GM23248 (cell line): ENCODE results near the gene ERCC2. TPM values are rescaled to one million over a fixed set of nuclear protein-coding genes. Genes with fewer than 3 reads are reported as not detected.

ENCODE experiments used
- DNase-seq: peaks from one replicate; pipeline ENCODE4 v3.0.0-alpha.2; 2015
- H2AFZ ChIP-seq: fragments of 200-600 bp; sonication (generic); 2 replicates; pipeline ENCODE4 v1.6.1; 2016; ENCODE audit warnings: antibody characterized with exemption
- H3F3A ChIP-seq: fragments of 200-600 bp; sonication (generic); 2 replicates; pipeline ENCODE4 v1.6.1; 2016; ENCODE audit warnings: mild to moderate bottlenecking, antibody characterized with exemption, mixed run types; ENCODE audit not compliant: insufficient read depth
- H3K27ac ChIP-seq: fragments of 200-600 bp; sonication (generic); 2 replicates; pipeline ENCODE4 v1.5.1; 2016; ENCODE audit warnings: mild to moderate bottlenecking
- H3K27me3 ChIP-seq: fragments of 200-600 bp; sonication (generic); replicated peaks from 2 replicates; pipeline ENCODE4 v1.6.1; 2016; ENCODE audit warnings: mild to moderate bottlenecking; ENCODE audit not compliant: insufficient read depth
- H3K36me3 ChIP-seq: fragments of 200-600 bp; sonication (generic); 2 replicates; pipeline ENCODE4 v1.6.1; 2016; ENCODE audit warnings: low read depth, mild to moderate bottlenecking
- H3K4me1 ChIP-seq: fragments of 200-600 bp; sonication (generic); 2 replicates; pipeline ENCODE4 v1.6.1; 2016; ENCODE audit warnings: mild to moderate bottlenecking; ENCODE audit not compliant: insufficient read depth
- H3K4me2 ChIP-seq: fragments of 200-600 bp; sonication (generic); one replicate; pipeline ENCODE4 v1.6.1; 2016; ENCODE audit warnings: mild to moderate bottlenecking; ENCODE audit not compliant: unreplicated experiment
- H3K4me3 ChIP-seq: fragments of 200-600 bp; sonication (generic); 2 replicates; pipeline ENCODE4 v1.5.1; 2016; ENCODE audit warnings: mild to moderate bottlenecking
- H3K79me2 ChIP-seq: fragments of 200-600 bp; sonication (generic); 2 replicates; pipeline ENCODE4 v1.6.1; 2016; ENCODE audit warnings: mild to moderate bottlenecking; ENCODE audit not compliant: insufficient read depth
- H3K9ac ChIP-seq: fragments of 200-600 bp; sonication (generic); 2 replicates; pipeline ENCODE4 v1.6.1; 2016; ENCODE audit warnings: mild to moderate bottlenecking
- H3K9me2 ChIP-seq: fragments of 200-600 bp; sonication (generic); 2 replicates; pipeline ENCODE4 v1.6.1; 2016; ENCODE audit warnings: mixed run types, mild to moderate bottlenecking, moderate library complexity; ENCODE audit not compliant: insufficient read depth
- H3K9me3 ChIP-seq: fragments of 200-600 bp; sonication (generic); one replicate; pipeline ENCODE4 v1.6.1; 2017; ENCODE audit warnings: low read depth
- H4K20me1 ChIP-seq: fragments of 200-600 bp; sonication (generic); 2 replicates; pipeline ENCODE4 v1.6.0; 2016; ENCODE audit not compliant: insufficient read depth
- EZH2 ChIP-seq: fragments of 200-600 bp; sonication (generic); IDR thresholded peaks from 2 replicates; pipeline ENCODE4 v1.6.1; 2018; ENCODE audit warnings: antibody characterized with exemption, mild to moderate bottlenecking; ENCODE audit not compliant: insufficient read depth, poor library complexity, severe bottlenecking
- EZH2phosphoT487 ChIP-seq: fragments of 200-600 bp; sonication (generic); IDR thresholded peaks from 2 replicates; pipeline ENCODE4 v1.6.1; 2018; ENCODE audit warnings: antibody characterized with exemption, moderate library complexity, mild to moderate bottlenecking, low read depth; ENCODE audit not compliant: insufficient read depth
- WGBS, 2 experiments: methylation state at CpG; one replicate each; pipeline ENCODE4 v1.1.6; 2015 to 2017; ENCODE audit warnings: low lambda C conversion rate in 2 of 2, low coverage in 1 of 2; ENCODE audit errors: missing lambda C conversion rate in 2 of 2; 5-methylcytosine and 5-hydroxymethylcytosine counted together
- in situ Hi-C: fragments of 300-500 bp; cut with MboI; formaldehyde crosslinking; loops from 2 replicates; pipeline ENCODE4 v1.15.0; 2020
- polyA plus RNA-seq: library from polyadenylated mRNA; unstranded; fragments of >200 nt; fragmentation: Nextera tagmentation; extraction: Ambion mirVana; gene quantifications from 2 replicates; pipeline ENCODE4 v1.2.1, GENCODE V29; 2016
- total RNA-seq: library from RNA; depleted of rRNA; stranded (reverse); fragments of >200 nt; shearing (Covaris generic); gene quantifications from 2 replicates; pipeline ENCODE4 v1.2.3, GENCODE V29; 2014

Gene ERCC2
- total and polyA plus RNA-seq, 2 experiments from 2014 or later = 13.7 to 32.3 TPM

GRCh38 chr19:45350477-45351058 is 19.8 kb downstream of the ERCC2 start:
- no peaks in the 10 kb centered on the region for H3K4me1 ChIP-seq
- WGBS, 2 experiments = 35 to 92% methylated on average over 2 to 17 of the region's 17 CpGs
- H3K4me2 ChIP-seq = no peak overlapping the region
- TF ChIP-seq EZH2 (no peak), EZH2phosphoT487 (no peak)
- no peak overlapping the region for H3K4me3 ChIP-seq
- in situ Hi-C loops = no loop called here
- H3K36me3 ChIP-seq = peaks cover 3% of the 10 kb centered on the region; the same call in 1 of the 2 replicates
- no peak for DNase-seq
- H3K27ac ChIP-seq = no peak overlapping the region
- no peak overlapping the region for H3K9ac ChIP-seq
- H4K20me1 ChIP-seq = no peaks in the 10 kb centered on the region
- no peaks in the 10 kb centered on the region for H3K27me3 ChIP-seq
- no peaks in the 10 kb centered on the region for H3K9me2 ChIP-seq
- no peaks in the 10 kb centered on the region for H3K9me3 ChIP-seq
- H3F3A ChIP-seq = no peaks in the 10 kb centered on the region
- no peak overlapping the region for H2AFZ ChIP-seq
- no peaks in the 10 kb centered on the region for H3K79me2 ChIP-seq

- Histone ChIP-seq H3K9me2 (no peaks in the 10 kb centered on the region), H3K4me3 (no peak overlapping the region), H3K9ac (no peak overlapping the region), H3K27ac (no peak overlapping the region), H3K79me2 (no peaks in the 10 kb centered on the region), H3K36me3 (no peaks in the 10 kb centered on the region; the same call in 1 of the 2 replicates), H4K20me1 (no peaks in the 10 kb centered on the region), H3F3A (no peaks in the 10 kb centered on the region), H2AFZ (no peak overlapping the region), H3K9me3 (no peaks in the 10 kb centered on the region), H3K4me2 (no peak overlapping the region), H3K27me3 (no peaks in the 10 kb centered on the region), H3K4me1 (no peaks in the 10 kb centered on the region)
- WGBS, 2 experiments = 90 to 97% methylated on average over 6 to 17 of the region's 17 CpGs
- TF ChIP-seq EZH2 (no peak), EZH2phosphoT487 (no peak)
- no peak for DNase-seq
- in situ Hi-C loops = no loop called here
These were observed 20.9 kb downstream of the ERCC2 start for GRCh38 chr19:45349430-45349941.

GRCh38 chr19:45349126-45349415 is 21.3 kb downstream of the ERCC2 start:
- Histone ChIP-seq H3K9ac (no peak overlapping the region), H3F3A (no peaks in the 10 kb centered on the region), H3K27me3 (no peaks in the 10 kb centered on the region), H4K20me1 (no peaks in the 10 kb centered on the region), H3K36me3 (no peaks in the 10 kb centered on the region; the same call in 1 of the 2 replicates), H3K79me2 (no peaks in the 10 kb centered on the region), H3K4me3 (no peak overlapping the region), H3K9me2 (no peaks in the 10 kb centered on the region), H3K9me3 (no peaks in the 10 kb centered on the region), H3K4me2 (no peak overlapping the region), H3K4me1 (no peaks in the 10 kb centered on the region), H3K27ac (no peak overlapping the region), H2AFZ (no peak overlapping the region)
- WGBS, 2 experiments = 33 to 42% methylated on average over 3 of the region's 3 CpGs
- DNase-seq = no peak
- in situ Hi-C loops = no loop called here
- TF ChIP-seq EZH2phosphoT487 = no peak
- no peak for TF ChIP-seq EZH2

GRCh38 chr19:45348367-45349125 is 21.8 kb downstream of the ERCC2 start:
- Histone ChIP-seq H2AFZ (no peak overlapping the region), H3K36me3 (no peaks in the 10 kb centered on the region; the same call in 1 of the 2 replicates), H3K4me2 (no peak overlapping the region), H3K4me3 (no peak overlapping the region), H3K9me3 (no peaks in the 10 kb centered on the region), H3K79me2 (no peaks in the 10 kb centered on the region), H3K4me1 (no peaks in the 10 kb centered on the region), H3K27ac (no peak overlapping the region), H4K20me1 (no peaks in the 10 kb centered on the region), H3F3A (no peaks in the 10 kb centered on the region), H3K9me2 (no peaks in the 10 kb centered on the region), H3K27me3 (no peaks in the 10 kb centered on the region), H3K9ac (no peak overlapping the region)
- TF ChIP-seq EZH2 (no peak), EZH2phosphoT487 (no peak)
- WGBS, 2 experiments = 69 to 75% methylated on average over 21 to 23 of the region's 23 CpGs
- no peak for DNase-seq
- in situ Hi-C loops = no loop called here
